HFF-Myc (cell line): ENCODE data around the gene STBD1.

Experiments
- DNase-seq: peaks from one replicate; pipeline ENCODE4 v3.0.0-alpha.2; 2011; ENCODE audit warnings: low read depth; ENCODE audit errors: extremely low read depth
- H3K4me3 ChIP-seq: replicated peaks from 2 replicates; pipeline ENCODE4 v1.5.1; 2011; ENCODE audit warnings: low read depth, mild to moderate bottlenecking, control low read depth, low read length
- TF ChIP-seq, protein P1 (sequence below): IDR thresholded peaks from 2 replicates; pipeline ENCODE4 v1.5.1; 2012; ENCODE audit warnings: mild to moderate bottlenecking, low read depth, low read length, control low read depth; ENCODE audit errors: missing control alignments

The STBD1 gene

DNA sequence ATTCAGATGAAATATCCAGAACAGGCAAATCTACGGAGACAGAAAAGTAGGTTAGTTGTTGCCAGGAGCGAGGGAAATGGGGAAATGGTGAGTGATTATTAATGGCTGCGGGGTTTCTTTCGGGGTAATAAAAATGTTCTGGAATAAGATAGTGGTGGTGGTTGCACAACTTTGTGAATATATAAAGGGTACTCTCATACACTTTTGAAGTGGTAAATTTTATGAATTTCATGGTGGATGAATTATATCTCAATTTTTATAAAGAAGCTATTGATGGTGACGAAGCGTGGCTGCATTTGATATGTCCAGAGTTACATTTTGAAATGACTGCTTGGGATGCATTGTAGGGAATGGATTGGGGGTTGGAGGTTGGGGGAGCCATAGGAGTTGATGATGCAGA, 38.7 kb upstream of the STBD1 start:
- no peak overlapping the region for H3K4me3 ChIP-seq
- no peak for DNase-seq
- TF ChIP-seq, protein P1, sequence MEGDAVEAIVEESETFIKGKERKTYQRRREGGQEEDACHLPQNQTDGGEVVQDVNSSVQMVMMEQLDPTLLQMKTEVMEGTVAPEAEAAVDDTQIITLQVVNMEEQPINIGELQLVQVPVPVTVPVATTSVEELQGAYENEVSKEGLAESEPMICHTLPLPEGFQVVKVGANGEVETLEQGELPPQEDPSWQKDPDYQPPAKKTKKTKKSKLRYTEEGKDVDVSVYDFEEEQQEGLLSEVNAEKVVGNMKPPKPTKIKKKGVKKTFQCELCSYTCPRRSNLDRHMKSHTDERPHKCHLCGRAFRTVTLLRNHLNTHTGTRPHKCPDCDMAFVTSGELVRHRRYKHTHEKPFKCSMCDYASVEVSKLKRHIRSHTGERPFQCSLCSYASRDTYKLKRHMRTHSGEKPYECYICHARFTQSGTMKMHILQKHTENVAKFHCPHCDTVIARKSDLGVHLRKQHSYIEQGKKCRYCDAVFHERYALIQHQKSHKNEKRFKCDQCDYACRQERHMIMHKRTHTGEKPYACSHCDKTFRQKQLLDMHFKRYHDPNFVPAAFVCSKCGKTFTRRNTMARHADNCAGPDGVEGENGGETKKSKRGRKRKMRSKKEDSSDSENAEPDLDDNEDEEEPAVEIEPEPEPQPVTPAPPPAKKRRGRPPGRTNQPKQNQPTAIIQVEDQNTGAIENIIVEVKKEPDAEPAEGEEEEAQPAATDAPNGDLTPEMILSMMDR: no peak

DNA sequence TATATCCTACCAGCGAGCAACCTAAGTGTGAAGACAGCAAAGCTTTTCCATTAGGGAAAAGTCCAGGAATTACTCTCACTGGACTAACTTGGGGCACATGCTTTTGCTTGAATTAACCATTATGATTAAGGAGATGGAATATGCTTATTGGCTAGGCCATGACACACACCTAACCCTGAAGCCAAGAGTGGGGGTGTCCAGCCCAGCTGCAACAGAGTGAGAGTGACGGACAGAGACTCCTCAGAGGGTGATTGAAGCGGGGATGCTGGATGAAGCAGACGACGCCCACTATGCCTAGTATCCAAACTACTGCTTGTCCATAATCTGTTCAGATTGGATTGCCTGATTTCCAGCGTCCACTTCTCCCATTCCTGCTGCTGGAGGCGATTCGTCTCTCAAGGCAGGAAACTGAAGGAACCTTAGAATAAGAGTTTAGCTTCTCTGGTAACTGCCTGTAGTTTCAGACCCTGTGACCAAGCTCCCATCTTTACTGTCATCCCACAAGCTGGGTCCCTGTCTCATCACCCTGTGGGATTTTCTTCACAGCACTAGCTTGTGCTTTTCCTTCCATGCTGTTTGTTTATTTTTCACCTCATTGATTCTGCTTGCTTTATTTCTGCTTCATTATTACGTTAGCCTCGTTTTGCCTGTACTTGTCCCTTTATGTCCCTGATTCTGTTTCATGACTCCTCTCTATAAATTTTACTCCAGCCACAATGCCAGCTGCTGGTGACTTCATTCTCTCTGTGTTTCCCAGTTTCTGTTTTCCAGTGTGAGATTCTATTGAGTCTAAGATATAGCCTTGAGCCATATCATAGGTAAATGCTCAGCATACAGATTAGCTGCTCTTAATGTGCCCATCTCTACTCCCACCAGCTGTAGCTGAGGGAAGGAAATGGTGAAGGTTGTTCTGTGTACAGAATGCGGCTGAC, 36.0 kb upstream of the STBD1 start:
- H3K4me3 ChIP-seq: no peak overlapping the region
- TF ChIP-seq, protein P1: no peak
- DNase-seq: no peak

DNA sequence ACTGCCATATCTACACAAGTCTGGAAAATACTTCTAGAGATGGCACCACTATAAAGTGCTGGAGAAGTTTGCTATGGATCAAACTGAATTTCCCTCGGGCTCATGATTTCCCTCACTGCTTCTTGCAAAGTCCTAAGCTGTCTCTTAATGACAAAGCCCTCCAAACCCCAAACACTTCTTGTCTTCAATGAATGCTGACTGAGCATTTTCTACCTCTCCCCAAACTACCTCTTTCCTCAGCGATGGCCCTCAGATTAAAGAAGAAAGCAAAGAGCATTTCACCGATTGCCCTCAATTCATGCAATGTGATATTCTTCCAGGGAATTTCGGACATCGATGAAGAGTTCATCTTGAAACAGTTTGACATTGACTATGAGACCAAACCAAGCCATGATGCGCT, 35.3 kb upstream of the STBD1 start:
- H3K4me3 ChIP-seq: no peak overlapping the region
- DNase-seq: no peak
- TF ChIP-seq, protein P1: no peak

DNA sequence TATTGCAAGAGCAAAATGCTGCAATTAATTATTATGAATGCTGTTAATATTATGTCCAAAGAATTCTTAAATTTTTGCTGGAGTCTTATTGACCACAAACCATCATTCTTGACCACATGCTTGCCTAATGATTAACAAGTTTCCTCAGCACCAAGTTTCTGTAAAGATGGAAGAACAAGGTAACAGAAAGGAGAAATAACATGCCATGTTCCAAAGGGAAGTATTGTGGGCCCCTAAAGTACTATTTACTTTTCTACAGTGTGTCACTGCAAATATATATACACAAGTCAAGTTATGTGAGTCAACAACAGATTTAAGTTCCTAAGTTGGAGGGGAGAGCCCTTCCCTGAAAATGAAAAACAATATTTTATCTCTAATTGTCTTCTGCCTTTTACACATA, 34.5 kb upstream of the STBD1 start:
- no peak for DNase-seq
- TF ChIP-seq, protein P1: no peak
- H3K4me3 ChIP-seq: no peak overlapping the region

DNA sequence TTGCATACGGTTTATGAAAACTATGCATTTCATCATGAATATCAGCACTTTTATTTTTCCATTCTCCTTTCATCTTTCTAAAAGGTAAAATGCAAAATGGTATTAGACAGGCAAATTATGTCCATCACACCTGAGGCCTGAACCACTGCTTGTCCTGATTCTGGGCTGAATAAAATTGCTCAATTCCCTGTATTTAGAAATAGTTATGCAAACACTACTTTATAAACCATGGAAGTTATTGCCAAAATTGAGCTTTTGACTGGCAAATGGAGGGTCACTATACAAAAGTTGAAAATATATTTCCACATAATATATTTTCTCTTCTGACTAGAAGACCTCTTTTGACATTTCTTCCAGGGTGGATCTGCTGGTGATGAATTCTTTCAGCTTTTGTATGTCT, 34.0 kb upstream of the STBD1 start:
- no peak overlapping the region for H3K4me3 ChIP-seq
- TF ChIP-seq, protein P1: no peak
- DNase-seq: no peak

DNA sequence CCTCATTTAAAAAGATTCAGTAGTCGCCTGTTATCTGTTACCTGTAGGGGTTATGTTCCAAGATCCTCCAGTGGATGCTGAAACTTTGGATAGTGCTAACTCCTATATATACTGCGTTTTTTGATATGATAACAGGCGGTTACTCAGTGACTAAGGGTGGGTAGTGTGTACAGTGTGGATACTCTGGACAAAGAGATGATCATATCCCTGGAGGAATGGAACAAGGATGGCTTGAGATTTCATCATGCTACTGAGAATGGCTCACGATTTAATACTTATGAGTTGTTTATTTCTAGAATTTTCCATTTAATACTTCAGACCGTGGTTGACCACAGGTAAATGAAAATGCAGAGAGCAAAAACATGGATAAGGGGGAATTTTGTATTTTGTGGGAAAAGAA, 33.5 kb upstream of the STBD1 start:
- TF ChIP-seq, protein P1: no peak
- no peak for DNase-seq
- no peak overlapping the region for H3K4me3 ChIP-seq
